Stimulated activated CD8-positive, alpha-beta memory T cell treated with anti-CD3 and anti-CD28 coated beads, Interleukin-12 subunit alpha, Interleukin-12 subunit beta, amount 100 ng/mL, for 1 hour (primary cell): Measurements from ENCODE around the gene CBFB.

Experiments used
- DNase-seq: peaks from one replicate; pipeline ENCODE4 v3.0.0-alpha.2; 2020; ENCODE audit warnings: low read depth

CBFB gene

DNA sequence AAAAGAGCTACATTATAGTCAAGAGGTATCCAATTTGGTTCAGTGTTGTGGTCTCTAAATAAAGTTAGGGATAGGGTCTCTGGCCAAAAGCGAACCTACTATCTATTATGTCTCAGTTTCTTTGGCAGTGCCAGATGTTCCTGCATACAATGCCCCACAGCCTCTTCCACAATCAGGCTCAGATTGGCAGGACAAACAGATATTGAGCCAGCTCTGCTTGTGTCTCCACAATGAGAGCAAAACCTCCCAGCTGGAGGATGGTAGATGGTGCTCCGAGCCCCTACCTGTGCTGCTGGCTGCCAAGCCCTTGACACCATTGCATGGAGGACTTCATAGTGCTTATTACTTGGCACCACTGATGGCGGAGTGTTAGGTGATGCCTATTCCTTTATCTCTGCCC lies 100.5 kb downstream of the CBFB start:
- DNase-seq = no peak

DNA sequence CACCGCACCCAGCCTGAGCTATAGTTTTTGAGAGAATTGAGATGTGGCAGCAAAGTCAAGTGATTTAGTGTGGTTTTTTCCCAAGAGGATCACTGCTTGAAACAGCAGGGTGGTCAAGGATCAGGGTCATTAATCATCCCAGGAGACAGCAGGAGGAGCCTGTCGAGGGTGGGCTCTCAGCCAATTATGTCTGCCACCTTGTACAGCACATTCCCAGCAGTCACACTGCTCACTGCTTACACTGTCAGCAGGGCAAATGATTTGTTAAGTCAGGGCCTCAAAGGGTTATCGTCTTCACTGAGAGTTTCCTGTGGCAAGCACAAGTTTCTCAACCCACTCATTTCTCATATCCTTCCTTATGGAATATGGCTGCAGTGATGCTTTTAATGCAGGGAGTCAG lies 108.7 kb downstream of the CBFB start:
- no peak for DNase-seq

DNA sequence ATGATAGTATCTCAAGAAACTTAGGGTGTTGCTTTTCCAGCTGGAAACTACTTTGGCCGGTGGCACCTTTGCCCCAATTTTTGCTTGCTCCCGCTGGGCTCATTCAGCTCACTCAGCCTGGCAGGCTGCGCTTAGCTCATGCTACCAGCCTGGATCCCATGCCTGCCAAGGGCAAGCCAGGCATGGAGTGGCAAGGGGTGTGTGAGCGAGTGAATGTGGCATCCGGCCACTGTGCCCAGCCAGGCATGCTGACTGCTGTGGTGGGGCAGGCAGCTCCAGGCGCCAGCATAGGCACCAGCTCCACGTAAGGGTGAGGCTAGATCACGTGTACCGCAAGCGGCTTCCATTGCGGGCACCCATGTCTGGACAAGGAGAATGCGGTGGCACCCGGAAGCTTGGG lies 112.4 kb downstream of the CBFB start:
- DNase-seq = no peak

DNA sequence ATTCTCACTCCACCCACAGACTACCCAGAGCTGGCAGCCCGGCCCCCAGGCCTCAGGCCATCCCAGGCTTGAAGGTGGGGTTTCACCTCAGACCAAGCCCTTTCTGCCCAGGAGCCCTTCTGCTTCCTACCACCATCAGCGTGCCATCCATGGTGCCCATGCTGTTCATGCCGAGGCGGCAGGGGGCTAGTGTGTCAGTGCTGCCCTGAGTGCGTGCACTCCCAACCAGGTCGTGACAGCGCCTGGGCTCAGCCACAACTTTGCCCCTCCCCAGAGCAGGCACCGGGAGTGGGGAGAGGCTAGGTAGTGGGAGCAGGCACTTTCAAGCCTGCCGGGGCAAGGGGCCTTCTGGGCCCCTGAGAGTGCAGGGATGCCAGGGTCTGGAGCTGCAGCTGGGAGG lies 113.4 kb downstream of the CBFB start:
- DNase-seq = no peak

DNA sequence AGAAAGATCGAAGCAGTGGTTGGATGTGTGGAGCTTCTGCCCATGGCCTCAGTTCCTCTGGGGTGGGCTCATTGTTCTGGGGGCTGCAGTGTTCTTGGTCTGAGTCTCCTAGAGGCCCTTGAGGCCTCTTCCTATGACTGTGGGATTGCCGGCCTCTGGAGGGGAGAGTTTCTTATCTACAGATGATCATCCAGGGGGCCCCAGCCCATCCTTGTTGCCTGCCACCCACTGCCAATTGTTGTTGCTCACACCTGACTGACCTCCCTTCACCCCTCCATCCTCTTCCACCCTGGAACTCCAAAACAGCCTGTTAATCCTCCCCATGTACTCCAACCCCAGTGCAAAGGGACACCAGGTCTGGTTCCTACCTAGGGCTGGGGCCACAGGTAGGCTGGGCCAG lies 116.0 kb downstream of the CBFB start:
- no peak for DNase-seq

DNA sequence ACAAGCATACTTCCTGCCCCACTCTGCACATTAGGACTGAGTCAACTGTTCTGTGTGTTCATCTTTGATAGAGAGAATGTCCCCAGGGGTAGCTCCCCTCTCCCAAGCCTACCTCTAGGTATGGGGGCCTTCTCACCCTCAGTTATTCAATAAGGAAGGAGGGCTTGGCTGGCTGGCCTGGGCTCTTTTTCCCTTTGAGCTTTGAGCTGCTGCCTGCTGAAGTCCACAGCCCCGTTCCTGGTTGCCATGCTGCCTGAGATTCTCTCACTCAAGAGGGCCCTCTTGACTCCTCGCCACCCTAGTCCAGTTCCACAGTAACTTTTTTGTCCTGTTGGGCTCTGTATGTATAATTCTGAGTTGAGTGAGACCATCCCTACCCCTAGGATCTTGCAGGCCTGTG lies 116.8 kb downstream of the CBFB start:
- no peak for DNase-seq

DNA sequence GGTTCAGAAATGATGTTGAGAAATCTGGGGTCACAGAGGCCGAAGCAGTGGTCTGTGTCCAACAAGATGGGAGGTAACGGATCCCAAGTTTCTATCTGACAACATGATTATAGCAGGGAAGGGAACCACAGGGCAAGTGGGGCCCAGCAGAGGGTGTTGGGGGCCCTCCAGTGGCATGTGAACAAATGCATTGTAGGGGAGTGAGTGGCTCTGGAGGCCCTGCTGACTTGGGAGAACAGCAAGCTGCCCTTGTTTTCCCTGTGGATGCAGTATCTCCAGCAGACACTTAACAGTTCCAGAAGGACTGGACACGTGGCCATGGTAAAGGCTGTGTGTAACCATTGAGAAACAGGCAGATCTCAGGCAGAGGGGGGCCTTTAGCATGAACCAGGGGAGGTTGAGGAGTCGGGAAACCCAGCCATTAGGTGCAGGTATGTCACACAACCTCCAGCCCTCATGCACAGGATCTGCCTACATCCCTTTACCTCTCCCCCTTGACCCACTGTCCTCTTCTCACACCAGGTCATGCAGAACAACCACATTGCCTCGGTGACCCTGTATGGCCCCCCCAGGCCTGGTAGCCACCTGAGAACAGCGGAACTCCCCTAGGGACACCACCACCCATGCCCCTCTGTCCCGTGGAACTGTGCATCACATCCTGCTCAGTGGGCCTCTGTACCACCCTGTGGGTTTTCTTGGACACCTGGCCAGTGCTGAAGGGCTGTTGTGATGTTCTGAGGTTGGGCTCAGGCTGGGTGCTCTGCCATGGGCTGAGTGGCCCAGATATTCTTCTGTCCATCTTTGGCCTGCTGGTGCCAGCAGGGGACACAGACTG lies 117.8 kb downstream of the CBFB start:
- DNase-seq = no peak

DNA sequence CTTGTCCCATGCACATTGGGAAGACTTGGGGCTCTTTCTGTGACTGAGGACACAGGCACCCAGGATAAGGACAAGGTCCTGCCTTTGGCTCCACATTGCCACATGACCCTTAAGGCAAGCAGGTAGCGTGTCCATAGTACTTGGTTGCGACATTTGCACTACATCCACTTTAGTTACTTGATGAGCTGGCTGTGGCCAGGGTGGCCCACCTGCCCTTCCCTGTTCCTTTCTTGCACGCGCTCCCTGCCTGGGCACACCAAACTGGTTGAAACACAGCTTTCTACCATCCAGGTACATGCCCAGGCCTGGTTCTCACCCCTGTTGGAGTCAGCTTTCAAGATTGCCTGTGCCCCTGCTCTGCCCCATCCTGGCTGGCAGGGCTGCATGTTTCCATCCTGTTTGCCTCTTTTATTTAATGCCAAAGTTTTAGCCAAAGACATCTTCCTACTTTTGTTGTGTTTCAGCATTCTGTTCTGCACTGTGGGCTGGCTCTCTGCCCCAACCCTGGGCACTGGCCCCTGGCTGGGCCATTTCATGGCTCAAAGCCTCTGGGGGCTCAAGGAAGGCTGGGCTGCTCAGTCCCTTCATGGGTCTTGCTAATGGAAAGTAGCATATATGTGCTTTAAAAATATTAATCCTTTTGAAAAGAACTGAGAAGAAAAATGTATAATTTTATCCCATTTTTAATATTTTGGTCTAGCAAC lies 118.6 kb downstream of the CBFB start:
- DNase-seq = no peak

DNA sequence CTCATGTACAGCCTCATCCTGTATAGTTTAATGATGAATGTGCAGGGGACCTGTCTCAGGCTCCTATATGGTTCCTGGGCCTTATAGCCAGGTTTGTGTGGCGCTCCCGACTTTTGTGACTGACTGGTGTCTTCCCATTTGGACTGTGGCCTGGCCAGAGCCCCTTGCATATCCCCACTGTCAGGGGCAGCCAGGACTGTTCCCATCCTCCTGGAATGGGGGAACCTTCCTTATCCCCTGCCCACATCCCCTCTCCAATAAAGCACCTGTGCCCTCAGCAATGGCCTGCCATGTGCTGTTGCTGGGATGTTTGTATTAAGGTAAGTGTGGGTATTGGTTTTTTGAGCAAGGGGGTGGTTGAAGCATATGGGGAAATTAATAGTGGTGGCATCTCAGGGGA lies 119.3 kb downstream of the CBFB start:
- DNase-seq = no peak

DNA sequence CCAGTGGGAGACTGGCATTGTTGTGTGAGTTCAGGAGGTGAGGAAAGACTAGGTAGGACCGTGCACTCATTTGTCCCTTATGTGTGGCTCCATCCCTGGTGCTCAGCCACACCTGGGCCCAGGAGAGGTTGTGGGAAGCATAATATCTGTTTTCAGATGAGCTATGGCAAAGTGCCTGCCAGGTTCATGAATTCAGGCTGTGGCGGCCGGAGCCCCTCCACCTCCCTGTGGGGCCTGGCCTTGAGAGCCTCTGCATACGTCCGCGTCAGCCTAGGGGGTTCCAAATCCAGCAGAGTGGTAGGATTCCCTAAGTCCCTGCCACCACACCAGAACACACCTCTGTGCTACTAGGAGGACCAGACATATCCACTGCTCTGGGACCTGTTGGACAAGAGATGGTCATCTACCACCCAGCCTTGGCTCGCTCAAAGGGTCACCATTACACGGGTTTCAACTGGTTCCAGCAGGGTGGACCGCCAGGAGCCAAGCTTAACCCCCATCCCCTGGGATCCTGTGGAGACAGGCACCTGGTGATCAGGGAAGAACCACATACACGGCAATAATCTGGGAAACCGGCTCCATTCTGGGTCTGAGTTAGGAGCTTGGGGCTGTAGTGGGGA lies 119.8 kb downstream of the CBFB start:
- DNase-seq = no peak

DNA sequence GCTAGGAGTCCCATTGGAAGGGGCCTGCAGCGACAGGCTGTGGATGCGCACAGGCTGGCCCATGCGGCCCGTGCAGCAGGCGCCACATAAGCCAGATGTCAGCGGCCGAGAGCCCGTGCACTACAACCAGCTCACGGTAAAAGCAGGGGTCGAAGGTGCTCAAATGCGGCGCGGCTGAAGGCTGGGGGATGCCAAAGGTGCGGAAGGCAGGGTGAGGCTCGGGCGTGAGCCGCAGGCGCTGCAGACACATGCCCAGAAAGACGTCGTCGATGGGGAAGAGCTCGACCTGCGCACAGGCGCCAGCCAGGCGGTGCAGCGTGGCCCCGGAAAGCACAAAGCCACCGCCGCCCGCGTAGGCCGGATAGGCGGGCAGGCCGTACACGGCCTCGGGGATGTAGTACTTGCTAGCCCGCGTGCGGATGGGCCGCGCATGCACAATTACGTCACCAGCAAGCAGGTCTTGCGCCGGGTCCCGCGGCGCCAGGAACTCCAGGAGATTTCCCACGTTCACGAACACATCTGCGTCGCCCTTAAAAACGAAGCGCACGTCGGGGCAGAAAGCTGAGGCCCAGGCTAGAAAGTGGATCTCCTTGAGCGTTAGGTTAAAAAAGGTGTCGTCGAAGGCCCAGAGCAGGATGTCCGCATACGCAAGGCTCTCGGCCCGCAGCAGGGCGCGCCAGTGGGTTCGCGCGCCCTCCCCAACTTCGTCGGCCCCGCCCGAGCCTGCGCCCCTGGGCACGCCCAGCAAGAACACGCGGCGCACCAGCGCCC lies 120.5 kb downstream of the CBFB start:
- no peak for DNase-seq

DNA sequence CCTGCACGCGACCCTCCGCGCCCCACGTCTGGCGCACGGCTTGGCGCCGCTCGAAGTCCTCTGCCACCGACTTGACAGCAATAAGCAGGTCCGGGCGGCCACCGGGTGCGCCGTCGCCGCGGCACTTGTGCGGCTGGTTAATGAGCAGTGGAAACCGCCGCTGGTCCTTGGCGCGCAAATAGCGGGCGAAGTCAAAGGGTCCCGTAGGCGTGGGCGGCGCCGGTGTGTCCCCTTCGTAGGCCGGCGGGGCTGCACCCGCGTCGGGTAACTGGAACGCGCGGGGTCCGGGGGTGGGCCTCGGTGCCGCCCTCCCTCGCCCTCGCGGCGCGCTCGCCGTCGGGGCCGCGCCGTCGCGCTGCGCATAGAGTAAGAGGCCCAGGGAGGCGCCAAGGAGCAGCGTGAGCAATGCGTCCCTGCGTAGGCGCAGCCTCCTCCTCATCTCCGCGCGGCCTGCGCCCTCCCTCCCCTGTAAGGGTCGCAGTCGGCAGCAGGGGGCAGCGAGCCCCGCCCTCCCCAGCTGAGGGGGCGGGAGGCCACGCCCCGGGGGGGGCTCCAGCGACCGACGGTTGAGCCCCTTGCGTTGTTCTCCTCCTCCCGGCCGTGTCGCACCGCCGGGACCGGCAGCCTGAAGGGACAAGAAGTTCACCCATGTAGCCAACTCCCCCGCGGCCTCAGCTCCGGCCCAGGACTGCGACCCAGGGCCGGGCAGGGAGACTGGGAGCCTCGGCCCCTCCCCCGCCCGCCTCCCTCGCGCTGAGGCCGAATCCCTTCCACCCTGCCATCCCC lies 121.3 kb downstream of the CBFB start:
- DNase-seq = no peak
